ENCODE data around the gene SLC9A5. TPM values are rescaled to one million over a fixed set of nuclear protein-coding genes. Genes with fewer than 3 reads are reported as not detected.

SLC9A5 gene
- total and polyA plus RNA-seq, 2 donors (not counting 3 experiments of a cell fraction or from before 2014, with no cell fraction given), result 2.7 to 2.8 TPM

- Histone ChIP-seq H3K9ac (replicated peaks; ENCODE audit: extremely low read depth, insufficient read depth, low read length) (no peak overlapping the region), H3K9me1 (replicated peaks; ENCODE audit: control insufficient read depth, extremely low read depth, insufficient read depth, low read length) (no peaks in the 10 kb centered on the region), H2AFZ (ENCODE audit: low read depth, low read length) (no peak overlapping the region), H3K27me3 (ENCODE audit: control insufficient read depth in 2 of 2, insufficient read depth in 2 of 2, low read length in 2 of 2) (no peaks in the 10 kb centered on the region), H3K4me1 (ENCODE audit: control insufficient read depth, extremely low read depth, insufficient read depth, low read length) (peaks cover 32% of the 10 kb centered on the region), H3K79me2 (ENCODE audit: control insufficient read depth, insufficient read depth, low read length) (peaks cover 39% of the 10 kb centered on the region), H3K9me3 (replicated peaks; ENCODE audit: control insufficient read depth, insufficient read depth, low read length) (no peaks in the 10 kb centered on the region), H3K36me3 (ENCODE audit: control insufficient read depth in 2 of 2, extremely low read depth in 1 of 2, insufficient read depth in 2 of 2, low read length in 2 of 2) (peaks cover 11 to 52% of the 10 kb centered on the region in 2 experiments), H3K4me2 (ENCODE audit: insufficient read depth, low read length) (no peak overlapping the region), H3K4me3 (replicated peaks in 1 of 3; ENCODE audit: insufficient read depth in 1 of 3, low read depth in 1 of 3, low read length in 3 of 3) (no peak overlapping the region), H3K27ac (ENCODE audit: insufficient read depth, low read depth, low read length) (no peak overlapping the region), H4K20me1 (replicated peaks; ENCODE audit: control insufficient read depth, extremely low read depth, insufficient read depth, low read length) (no peaks in the 10 kb centered on the region)
- DNase-seq (ENCODE audit: low read depth, low spot score), result no peak
- ChIA-PET POLR2A (no interaction called here), CTCF (interaction anchor here (2.3 kb wide), 1 partner anchor 9 kb away, joined by 7 read pairs; the partner anchor contains the start of gene FHOD1)
- no TSS peak for BruUV-seq (replicated peaks)
- intact Hi-C loops (cut with micrococcal nuclease) (no loop called here), dilution Hi-C loops (cut with MboI; ENCODE audit: extremely low pct_ligation_motif_present, low sequenced_read_pairs) (no loop called here)
- TF ChIP-seq POLR2A (IDR thresholded peaks at IDR 0.05; ENCODE audit: low read depth, low read length) (no peak), FOS (IDR thresholded peaks at IDR 0.05; ENCODE audit: borderline replicate concordance, insufficient read depth, low read length) (no peak), POLR2AphosphoS5 (IDR thresholded peaks at IDR 0.05; ENCODE audit: insufficient read depth, low read depth, low read length) (no peak), EZH2 (IDR thresholded peaks at IDR 0.05; ENCODE audit: borderline replicate concordance, low read depth, low read length, severe bottlenecking) (no peak), MAX (IDR thresholded peaks at IDR 0.05; ENCODE audit: insufficient read depth, insufficient read length) (no peak), JUN (IDR thresholded peaks at IDR 0.05; ENCODE audit: borderline replicate concordance, insufficient read depth, insufficient read length, low read depth) (no peak), MYC (IDR thresholded peaks at IDR 0.05; ENCODE audit: low read depth, low read length) (no peak), GATA2 (IDR thresholded peaks at IDR 0.05; ENCODE audit: insufficient read depth, insufficient read length, low read depth, low read length) (no peak)
- TF ChIP-seq, protein P1, sequence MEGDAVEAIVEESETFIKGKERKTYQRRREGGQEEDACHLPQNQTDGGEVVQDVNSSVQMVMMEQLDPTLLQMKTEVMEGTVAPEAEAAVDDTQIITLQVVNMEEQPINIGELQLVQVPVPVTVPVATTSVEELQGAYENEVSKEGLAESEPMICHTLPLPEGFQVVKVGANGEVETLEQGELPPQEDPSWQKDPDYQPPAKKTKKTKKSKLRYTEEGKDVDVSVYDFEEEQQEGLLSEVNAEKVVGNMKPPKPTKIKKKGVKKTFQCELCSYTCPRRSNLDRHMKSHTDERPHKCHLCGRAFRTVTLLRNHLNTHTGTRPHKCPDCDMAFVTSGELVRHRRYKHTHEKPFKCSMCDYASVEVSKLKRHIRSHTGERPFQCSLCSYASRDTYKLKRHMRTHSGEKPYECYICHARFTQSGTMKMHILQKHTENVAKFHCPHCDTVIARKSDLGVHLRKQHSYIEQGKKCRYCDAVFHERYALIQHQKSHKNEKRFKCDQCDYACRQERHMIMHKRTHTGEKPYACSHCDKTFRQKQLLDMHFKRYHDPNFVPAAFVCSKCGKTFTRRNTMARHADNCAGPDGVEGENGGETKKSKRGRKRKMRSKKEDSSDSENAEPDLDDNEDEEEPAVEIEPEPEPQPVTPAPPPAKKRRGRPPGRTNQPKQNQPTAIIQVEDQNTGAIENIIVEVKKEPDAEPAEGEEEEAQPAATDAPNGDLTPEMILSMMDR (IDR thresholded peaks at IDR 0.05; ENCODE audit: extremely low read depth in 1 of 2, insufficient read depth in 1 of 2, low read depth in 1 of 2, low read length in 2 of 2), result no peak
- FAIRE-seq, result no peak
These were observed 9.8 kb upstream of the SLC9A5 start for GRCh38 chr16:67238806-67239470.

Measured in endothelial cell of umbilical vein (primary cell).